ENCODE results near the gene TCHH. TPM values are rescaled to one million over a fixed set of nuclear protein-coding genes. Genes with fewer than 3 reads are reported as not detected.
A peak's percentile ranks its signal among the peaks of the same experiment; 100 is the strongest.

Gene TCHH
- total RNA-seq, 2 experiments from 2014 or later, result 0.12 to 0.22 TPM

GRCh38 chr1:152137215-152137614 is 22.0 kb upstream of the TCHH start:
- no peak overlapping the region for H3K27ac Mint-ChIP-seq
- H3K27me3 Mint-ChIP-seq, result peaks cover 55% of the 10 kb centered on the region

GRCh38 chr1:152130186-152130585 is 14.9 kb upstream of the TCHH start:
- H3K27me3 Mint-ChIP-seq, result peaks cover 66% of the 10 kb centered on the region
- peaks cover 9% of the 10 kb centered on the region for H3K9me3 Mint-ChIP-seq
- no peak overlapping the region for H3K4me3 Mint-ChIP-seq

More at GRCh38 chr1:152137215-152137614, 22.0 kb upstream of the TCHH start:
- H3K9me3 Mint-ChIP-seq, result peaks cover 9% of the 10 kb centered on the region
- H3K4me1 Mint-ChIP-seq, result no peaks in the 10 kb centered on the region
- no peak for DNase-seq
- no peak overlapping the region for H3K4me3 Mint-ChIP-seq
- H3K36me3 Mint-ChIP-seq, result no peaks in the 10 kb centered on the region

GRCh38 chr1:152127673-152128072 is 12.4 kb upstream of the TCHH start:
- Mint-ChIP-seq H3K9me3 (peaks cover 4% of the 10 kb centered on the region), H3K4me1 (peaks cover 7% of the 10 kb centered on the region), H3K27ac (no peak overlapping the region), H3K4me3 (no peak overlapping the region), H3K27me3 (peaks cover 60% of the 10 kb centered on the region), H3K36me3 (no peaks in the 10 kb centered on the region)
- no peak for DNase-seq

More at GRCh38 chr1:152130186-152130585, 14.9 kb upstream of the TCHH start:
- Mint-ChIP-seq H3K36me3 (no peaks in the 10 kb centered on the region), H3K27ac (no peak overlapping the region), H3K4me1 (peaks cover 7% of the 10 kb centered on the region)
- DNase-seq, result no peak

GRCh38 chr1:152125834-152126443 is 10.7 kb upstream of the TCHH start:
- H3K27ac Mint-ChIP-seq, result no peak overlapping the region
- peaks cover 63% of the 10 kb centered on the region for H3K27me3 Mint-ChIP-seq
- peaks cover 7% of the 10 kb centered on the region for H3K4me1 Mint-ChIP-seq
- DNase-seq, result no peak
- no peaks in the 10 kb centered on the region for H3K9me3 Mint-ChIP-seq
- no peaks in the 10 kb centered on the region for H3K36me3 Mint-ChIP-seq
- no peak overlapping the region for H3K4me3 Mint-ChIP-seq

- Mint-ChIP-seq H3K27ac (no peak overlapping the region), H3K36me3 (no peaks in the 10 kb centered on the region), H3K4me3 (no peak overlapping the region), H3K4me1 (no peaks in the 10 kb centered on the region), H3K27me3 (peaks cover 43% of the 10 kb centered on the region), H3K9me3 (no peaks in the 10 kb centered on the region)
- no peak for DNase-seq
Measured at GRCh38 chr1:152118915-152119314, 3.7 kb upstream of the TCHH start.

- peaks cover 6% of the 10 kb centered on the region for H3K4me1 Mint-ChIP-seq
- H3K27me3 Mint-ChIP-seq, result peaks cover 20% of the 10 kb centered on the region
- peaks cover 3% of the 10 kb centered on the region for H3K9me3 Mint-ChIP-seq
- DNase-seq, result no peak
- H3K4me3 Mint-ChIP-seq, result no peak overlapping the region
- peaks cover 4% of the 10 kb centered on the region for H3K36me3 Mint-ChIP-seq
- no peak overlapping the region for H3K27ac Mint-ChIP-seq
Measured at GRCh38 chr1:152112885-152113432, 2.3 kb downstream of the TCHH start.

- Mint-ChIP-seq H3K9me3 (peaks cover 3% of the 10 kb centered on the region), H3K27ac (no peak overlapping the region), H3K27me3 (peaks cover 17% of the 10 kb centered on the region), H3K4me1 (peaks cover 6% of the 10 kb centered on the region), H3K36me3 (peaks cover 4% of the 10 kb centered on the region), H3K4me3 (no peak overlapping the region)
- peak; percentile 17 for DNase-seq
Measured at GRCh38 chr1:152112101-152112884, 3.0 kb downstream of the TCHH start.

- Mint-ChIP-seq H3K27me3 (peaks cover 9% of the 10 kb centered on the region), H3K4me3 (no peak overlapping the region), H3K4me1 (peaks cover 6% of the 10 kb centered on the region), H3K36me3 (peaks cover 4% of the 10 kb centered on the region), H3K27ac (no peak overlapping the region), H3K9me3 (peaks cover 3% of the 10 kb centered on the region)
- peak; percentile 51 for DNase-seq
Measured at GRCh38 chr1:152111515-152111968, 3.7 kb downstream of the TCHH start.

- DNase-seq, result peak; percentile 44
- peaks cover 4% of the 10 kb centered on the region for H3K27me3 Mint-ChIP-seq
- H3K36me3 Mint-ChIP-seq, result peaks cover 4% of the 10 kb centered on the region
- H3K4me3 Mint-ChIP-seq, result no peak overlapping the region
- peaks cover 6% of the 10 kb centered on the region for H3K4me1 Mint-ChIP-seq
- no peak overlapping the region for H3K27ac Mint-ChIP-seq
- H3K9me3 Mint-ChIP-seq, result peaks cover 3% of the 10 kb centered on the region
Measured at GRCh38 chr1:152110860-152111514, 4.3 kb downstream of the TCHH start.

GRCh38 chr1:152110365-152110859 is 4.8 kb downstream of the TCHH start:
- H3K4me1 Mint-ChIP-seq, result peaks cover 6% of the 10 kb centered on the region
- peaks cover 3% of the 10 kb centered on the region for H3K9me3 Mint-ChIP-seq
- peaks cover under 1% of the 10 kb centered on the region for H3K27me3 Mint-ChIP-seq
- H3K27ac Mint-ChIP-seq, result no peak overlapping the region
- H3K4me3 Mint-ChIP-seq, result no peak overlapping the region
- peaks cover 4% of the 10 kb centered on the region for H3K36me3 Mint-ChIP-seq
- DNase-seq, result peak; percentile 32

- Mint-ChIP-seq H3K36me3 (peaks cover 4% of the 10 kb centered on the region), H3K27ac (no peak overlapping the region), H3K9me3 (peaks cover 3% of the 10 kb centered on the region)
Measured at GRCh38 chr1:152109998-152110294, 5.3 kb downstream of the TCHH start.

GRCh38 chr1:152109231-152109997 is 5.8 kb downstream of the TCHH start:
- Mint-ChIP-seq H3K4me1 (peaks cover 6% of the 10 kb centered on the region), H3K27ac (no peak overlapping the region), H3K27me3 (peaks cover 7% of the 10 kb centered on the region), H3K4me3 (no peak overlapping the region), H3K36me3 (peaks cover 4% of the 10 kb centered on the region), H3K9me3 (peaks cover 3% of the 10 kb centered on the region)
- DNase-seq, result no peak

More at GRCh38 chr1:152109998-152110294, 5.3 kb downstream of the TCHH start:
- Mint-ChIP-seq H3K27me3 (peaks cover 5% of the 10 kb centered on the region), H3K4me1 (peaks cover 6% of the 10 kb centered on the region), H3K4me3 (no peak overlapping the region)
- no peak for DNase-seq

- no peak for DNase-seq
- Mint-ChIP-seq H3K4me3 (no peak overlapping the region), H3K9me3 (peaks cover 3% of the 10 kb centered on the region), H3K4me1 (peaks cover 6% of the 10 kb centered on the region), H3K36me3 (peaks cover 4% of the 10 kb centered on the region), H3K27me3 (peaks cover 8% of the 10 kb centered on the region), H3K27ac (no peak overlapping the region)
Measured at GRCh38 chr1:152108882-152109222, 6.4 kb downstream of the TCHH start.

- H3K27ac Mint-ChIP-seq, result no peak overlapping the region
- H3K27me3 Mint-ChIP-seq, result peaks cover 13% of the 10 kb centered on the region
- no peak for DNase-seq
- H3K9me3 Mint-ChIP-seq, result peaks cover 2% of the 10 kb centered on the region
- peaks cover 6% of the 10 kb centered on the region for H3K4me1 Mint-ChIP-seq
- H3K4me3 Mint-ChIP-seq, result no peak overlapping the region
- H3K36me3 Mint-ChIP-seq, result peaks cover 4% of the 10 kb centered on the region
Measured at GRCh38 chr1:152107984-152108881, 7.0 kb downstream of the TCHH start.
